GM18909 (cell line): ENCODE data around the gene IL1RL1.

ENCODE experiments used
- ATAC-seq: cut with Tn5 transposase; IDR thresholded peaks from one replicate; pipeline ENCODE4 v1.9.1; 2021; ENCODE audit warnings: mild to moderate bottlenecking; ENCODE audit not compliant: unreplicated experiment, poor library complexity

IL1RL1 gene

GRCh38 chr2:102366406-102367112 is 55.2 kb downstream of the IL1RL1 start:
- ATAC-seq = peak; percentile 72

DNA sequence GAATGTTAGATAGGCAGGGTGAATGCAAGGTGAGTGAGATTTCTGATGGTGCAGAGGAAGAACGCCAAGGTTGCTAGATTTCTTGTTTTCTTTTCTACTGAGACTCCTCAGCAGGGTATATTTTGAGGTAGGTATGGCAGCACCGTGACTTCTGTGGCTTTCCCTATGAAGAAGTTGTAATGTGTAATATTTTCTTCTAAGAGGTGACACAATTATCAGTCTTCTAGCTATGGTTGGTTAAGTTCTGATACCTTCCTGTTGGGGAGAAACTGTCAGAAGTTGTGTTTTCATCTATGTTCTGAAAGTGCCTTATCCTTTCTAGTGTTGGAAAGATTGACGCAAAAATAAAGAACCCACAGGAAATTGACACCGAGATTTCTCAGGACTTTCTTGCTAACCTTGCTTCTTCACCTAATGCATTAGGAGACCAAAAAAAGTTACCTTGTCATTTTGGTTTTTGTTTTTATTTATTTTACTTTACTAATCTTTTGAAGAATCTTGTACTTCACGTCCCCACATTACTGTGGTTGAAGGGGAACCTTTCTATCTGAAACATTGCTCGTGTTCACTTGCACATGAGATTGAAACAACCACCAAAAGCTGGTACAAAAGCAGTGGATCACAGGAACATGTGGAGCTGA is 56.1 kb downstream of the IL1RL1 start:
- peak; percentile 63 for ATAC-seq

DNA sequence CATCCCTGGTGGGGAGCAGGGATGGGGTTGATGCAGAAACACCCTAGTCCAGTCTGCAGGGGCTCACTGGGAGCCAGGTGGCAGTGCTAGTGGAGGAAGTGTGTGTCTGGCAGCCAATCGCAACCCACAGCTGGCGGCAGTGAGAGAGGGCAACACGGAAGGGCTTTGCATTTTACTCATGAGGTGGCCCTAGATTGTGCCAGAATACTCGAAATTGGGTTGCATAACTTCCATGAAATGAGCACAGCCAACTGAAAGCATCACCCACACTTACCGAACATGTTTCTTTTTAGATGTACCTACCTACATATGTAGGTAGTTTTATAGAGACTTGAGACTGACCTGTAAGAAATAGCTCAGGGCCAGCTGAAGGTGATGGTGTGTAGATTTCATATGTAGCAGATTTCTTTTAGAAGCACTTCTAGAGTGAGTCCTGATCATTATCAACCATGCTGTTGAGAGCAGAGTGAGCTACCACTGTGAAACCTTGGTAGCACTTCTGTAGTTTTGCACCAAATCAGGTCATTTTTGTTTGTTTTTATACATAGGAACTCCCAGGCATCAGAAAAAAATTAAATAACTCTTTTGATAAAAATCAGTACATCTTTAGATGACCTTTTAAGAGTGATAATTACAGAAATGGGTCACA is 57.2 kb downstream of the IL1RL1 start:
- ATAC-seq = no peak

DNA sequence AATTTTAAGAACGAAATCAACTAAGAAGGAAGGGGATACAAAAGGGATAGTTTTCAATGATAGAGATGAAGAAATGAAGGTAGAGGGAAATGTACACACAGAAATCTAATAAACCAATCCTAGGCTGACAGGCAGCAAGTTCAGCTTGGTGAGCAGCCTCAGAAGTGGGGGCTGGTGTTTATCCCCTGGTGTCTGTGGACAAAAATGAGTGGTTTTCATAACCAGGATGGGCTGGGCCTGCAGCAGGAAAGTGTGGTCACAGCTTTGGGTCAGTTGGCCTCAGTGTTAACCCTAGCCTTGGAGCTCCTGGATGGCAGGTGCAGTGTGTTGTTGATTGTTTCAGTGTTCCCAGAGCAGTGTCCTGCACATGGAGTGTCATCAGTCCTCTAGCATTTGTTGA is 58.5 kb downstream of the IL1RL1 start:
- ATAC-seq = no peak

DNA sequence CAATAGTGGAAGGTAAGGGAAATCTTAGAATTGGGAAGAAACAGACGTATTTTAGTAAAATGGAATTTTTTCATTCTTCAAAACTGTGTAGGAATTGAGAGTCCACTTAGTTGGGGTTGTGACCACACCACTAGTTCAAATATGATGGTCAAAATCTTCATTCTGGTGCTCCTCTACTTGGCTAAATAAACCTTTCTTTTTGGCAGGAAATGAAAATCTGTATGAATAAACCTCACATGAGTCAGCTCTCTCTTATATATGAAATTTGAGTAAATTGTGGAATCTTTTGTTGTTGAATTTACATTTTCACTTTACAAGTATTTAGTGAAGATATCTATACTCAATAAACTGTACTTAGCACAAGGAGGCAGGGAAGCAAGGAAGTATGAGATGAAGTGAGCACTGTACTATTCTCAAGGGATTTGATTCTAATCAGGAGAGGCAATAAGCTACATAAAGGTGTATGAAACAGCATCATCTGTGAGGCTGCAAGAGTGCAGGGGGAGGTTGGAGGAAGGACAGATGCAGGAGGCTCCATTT is 64.8 kb downstream of the IL1RL1 start:
- no peak for ATAC-seq

DNA sequence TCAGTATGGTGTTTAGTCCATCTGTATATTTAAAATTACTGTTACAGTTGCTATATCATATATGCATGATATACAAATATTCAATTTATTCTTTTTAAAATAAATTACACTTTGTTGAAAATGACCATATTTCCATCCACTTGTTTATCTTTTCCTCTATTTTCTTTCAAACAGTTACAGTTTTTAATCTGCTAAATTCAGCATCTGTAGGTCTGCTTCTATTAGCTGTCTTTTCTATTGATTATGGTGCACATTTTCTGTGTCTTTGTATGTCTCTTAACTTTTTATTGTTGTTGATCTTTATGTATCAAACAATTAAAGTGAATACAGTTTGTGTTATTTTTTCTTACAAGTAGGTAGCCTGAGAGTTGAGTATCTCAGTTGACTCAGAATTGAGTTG is 72.4 kb downstream of the IL1RL1 start:
- ATAC-seq = no peak

GRCh38 chr2:102385522-102385921 is 74.2 kb downstream of the IL1RL1 start:
- ATAC-seq = no peak

GRCh38 chr2:102386004-102386403 is 74.6 kb downstream of the IL1RL1 start:
- ATAC-seq = no peak

GRCh38 chr2:102386867-102387541 is 75.6 kb downstream of the IL1RL1 start:
- no peak for ATAC-seq

- ATAC-seq = no peak
Measured at GRCh38 chr2:102387763-102388546, 76.6 kb downstream of the IL1RL1 start.

- ATAC-seq = no peak
Measured at GRCh38 chr2:102391565-102391964, 80.2 kb downstream of the IL1RL1 start.

DNA sequence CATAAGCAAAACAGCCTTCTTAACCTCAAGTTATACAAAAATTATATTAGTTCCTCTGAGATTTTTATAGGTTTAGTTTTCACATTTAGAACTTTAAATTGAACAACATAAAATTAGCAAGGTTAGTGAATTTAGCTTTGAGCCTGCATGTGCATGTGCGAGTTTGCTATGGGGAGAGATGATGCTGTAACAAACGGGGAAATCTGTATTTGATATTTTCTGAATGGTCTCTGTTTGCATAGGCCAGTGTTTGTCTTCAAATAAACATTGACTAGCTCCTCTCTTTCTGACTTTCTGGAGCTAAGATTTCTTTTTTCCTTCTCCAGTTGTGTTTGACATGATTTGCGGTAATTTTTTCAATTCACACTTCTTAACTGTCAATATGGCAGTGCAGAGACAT is 80.7 kb downstream of the IL1RL1 start:
- no peak for ATAC-seq

DNA sequence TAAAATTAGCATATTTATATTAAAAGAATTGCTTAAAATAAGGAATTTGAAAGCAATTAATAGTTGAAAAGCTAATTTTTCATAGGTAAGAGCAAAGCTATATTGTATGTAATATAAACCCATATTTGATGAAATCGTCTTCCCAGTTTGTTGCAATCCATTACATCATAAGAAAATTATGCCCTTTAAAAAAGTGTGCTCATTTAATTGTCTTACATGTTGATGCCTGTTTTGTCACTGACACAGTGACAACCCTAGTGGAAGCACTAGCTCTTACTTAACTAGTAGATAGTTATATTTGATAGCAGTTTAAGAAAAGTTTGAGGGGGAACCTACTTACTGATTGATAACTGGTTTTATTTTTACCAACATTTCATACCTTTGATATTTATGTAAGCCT is 81.6 kb downstream of the IL1RL1 start:
- ATAC-seq = no peak

DNA sequence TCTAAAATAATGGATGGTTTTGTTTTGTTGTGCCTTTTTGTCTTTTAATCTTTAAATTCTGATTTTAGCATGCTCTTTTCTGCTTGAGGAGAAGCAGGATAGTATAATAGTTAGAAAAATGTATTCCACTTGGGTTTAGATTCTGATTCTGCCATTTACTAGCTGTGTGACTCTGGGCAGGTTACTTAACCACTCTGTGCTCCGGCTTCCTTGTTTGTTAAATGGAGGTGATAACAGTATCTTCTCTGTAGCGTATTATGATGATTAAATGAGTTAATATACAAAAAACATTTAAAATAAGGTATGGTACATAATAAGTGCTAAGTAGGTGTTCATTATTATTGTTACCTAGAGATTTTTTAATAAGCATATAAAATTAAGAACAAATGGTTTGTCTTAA is 84.6 kb downstream of the IL1RL1 start:
- ATAC-seq = no peak

GRCh38 chr2:102397209-102397608 is 85.8 kb downstream of the IL1RL1 start:
- no peak for ATAC-seq

- ATAC-seq = no peak
Measured at GRCh38 chr2:102399499-102400141, 88.3 kb downstream of the IL1RL1 start.

- ATAC-seq = no peak
Measured at GRCh38 chr2:102401456-102401855, 90.1 kb downstream of the IL1RL1 start.
